ENCODE results near the gene GRIK4. TPM values are rescaled to one million over a fixed set of nuclear protein-coding genes. Genes with fewer than 3 reads are reported as not detected.

The GRIK4 gene
- total RNA-seq, 1 experiment from 2014 or later = not detected

DNA sequence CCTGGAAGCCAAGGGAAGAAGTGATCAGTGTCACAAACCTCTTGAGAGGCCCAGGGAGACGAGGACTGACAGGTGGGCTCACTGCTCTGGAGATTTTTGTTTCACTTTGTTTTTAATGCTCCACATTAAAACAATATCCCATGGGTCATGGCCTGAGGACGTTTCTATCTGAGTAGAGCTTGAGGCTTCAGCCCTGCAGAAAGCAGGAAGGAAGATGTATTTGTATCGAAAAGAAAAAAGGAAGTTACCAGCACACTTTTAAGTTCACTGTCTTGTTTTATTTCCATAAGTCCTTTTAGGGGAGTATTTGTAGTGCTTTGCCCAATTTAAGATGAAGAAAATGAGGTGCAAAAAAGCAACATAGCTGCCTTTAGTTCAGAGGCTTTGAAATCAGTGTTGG, 191.1 kb downstream of the GRIK4 start:
- no peak overlapping the region for H2AFZ ChIP-seq
- no peaks in the 10 kb centered on the region for H3K79me2 ChIP-seq (ENCODE audit: low read depth)
- no peaks in the 10 kb centered on the region for H3K36me3 ChIP-seq (ENCODE audit: low read depth)
- no peak overlapping the region for H3K27ac ChIP-seq
- H4K20me1 ChIP-seq (ENCODE audit: insufficient read depth) = no peaks in the 10 kb centered on the region
- POLR2A ChIA-PET (ENCODE audit: unreplicated experiment) = no interaction called here
- no peaks in the 10 kb centered on the region for H3K9me3 ChIP-seq (ENCODE audit: insufficient read depth, low read depth)
- no peak overlapping the region for H3K4me3 ChIP-seq
- H3K4me1 ChIP-seq (replicated peaks; ENCODE audit: insufficient read depth) = no peaks in the 10 kb centered on the region
- H3K27me3 ChIP-seq (ENCODE audit: insufficient read depth, low read depth) = peaks cover 93% of the 10 kb centered on the region
- H3F3A ChIP-seq (ENCODE audit: insufficient read depth, low read depth) = no peaks in the 10 kb centered on the region
- TF ChIP-seq EZH2 (IDR thresholded peaks at IDR 0.05; ENCODE audit: low read depth) = no peak
- no peak for TF ChIP-seq CTCF (conservative IDR thresholded peaks at IDR 0.05)
- no peaks in the 10 kb centered on the region for H3K9me2 ChIP-seq (ENCODE audit: insufficient read depth)
- H3K4me2 ChIP-seq = no peak overlapping the region
- no peak for DNase-seq
- CTCF ChIA-PET = no interaction called here
- BruUV-seq (replicated peaks) = no TSS peak
- intact Hi-C loops (cut with micrococcal nuclease; ENCODE audit: unreplicated experiment) = no loop called here

DNA sequence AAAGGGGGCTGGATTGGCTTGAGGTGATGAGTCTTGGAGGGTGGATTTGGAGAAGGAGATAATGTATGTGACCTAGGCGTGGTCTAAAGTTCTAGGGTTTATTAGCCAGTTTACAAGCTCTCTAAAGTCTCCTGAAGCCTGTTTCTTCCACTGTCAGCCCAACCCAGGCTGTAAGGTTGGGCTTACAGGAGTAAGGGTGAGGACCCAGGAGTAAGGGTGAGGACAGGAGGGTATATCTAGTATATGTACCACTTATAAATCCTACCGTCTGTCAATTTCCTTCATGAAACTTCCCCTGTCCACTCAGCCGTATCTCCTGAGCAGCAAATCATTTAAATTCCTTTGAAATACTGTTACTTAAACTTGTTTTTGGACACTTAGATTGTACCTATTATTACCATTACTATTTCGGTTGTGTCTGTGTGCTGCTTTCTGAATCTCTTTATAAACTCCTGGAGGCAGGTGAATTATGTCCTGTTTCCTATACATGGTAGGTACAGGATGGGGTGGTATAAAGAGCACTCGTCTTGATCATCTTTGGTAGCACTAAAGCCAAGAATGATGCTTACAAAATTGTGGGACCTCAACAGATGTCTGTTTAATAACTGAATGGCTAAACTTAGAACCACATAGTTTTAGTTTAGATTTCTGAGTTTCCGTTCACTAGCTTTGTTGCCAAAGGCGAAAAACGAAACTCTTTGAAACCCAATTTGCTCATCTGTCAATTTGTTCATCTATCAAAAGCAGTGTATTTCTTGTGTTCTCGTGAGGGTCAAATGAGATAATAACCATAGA, 192.0 kb downstream of the GRIK4 start:
- no peak for DNase-seq
- Histone ChIP-seq H3K4me3 (no peak overlapping the region), H3K36me3 (ENCODE audit: low read depth) (no peaks in the 10 kb centered on the region), H2AFZ (no peak overlapping the region), H3K9me3 (ENCODE audit: insufficient read depth, low read depth) (no peaks in the 10 kb centered on the region), H3K9me2 (ENCODE audit: insufficient read depth) (no peaks in the 10 kb centered on the region), H3K4me1 (replicated peaks; ENCODE audit: insufficient read depth) (no peaks in the 10 kb centered on the region), H3K79me2 (ENCODE audit: low read depth) (no peaks in the 10 kb centered on the region), H3K4me2 (no peak overlapping the region), H4K20me1 (ENCODE audit: insufficient read depth) (no peaks in the 10 kb centered on the region), H3K27me3 (ENCODE audit: insufficient read depth, low read depth) (peaks cover 95% of the 10 kb centered on the region), H3K27ac (no peak overlapping the region), H3F3A (ENCODE audit: insufficient read depth, low read depth) (no peaks in the 10 kb centered on the region)
- BruUV-seq (replicated peaks) = no TSS peak
- ChIA-PET POLR2A (ENCODE audit: unreplicated experiment) (no interaction called here), CTCF (no interaction called here)
- TF ChIP-seq EZH2 (IDR thresholded peaks at IDR 0.05; ENCODE audit: low read depth) (no peak), CTCF (conservative IDR thresholded peaks at IDR 0.05) (no peak)
- intact Hi-C loops (cut with micrococcal nuclease; ENCODE audit: unreplicated experiment) = no loop called here

GRCh38 chr11:120704256-120704750, 192.8 kb downstream of the GRIK4 start:
- H4K20me1 ChIP-seq (ENCODE audit: insufficient read depth) = no peaks in the 10 kb centered on the region
- BruUV-seq (replicated peaks) = no TSS peak
- H2AFZ ChIP-seq = no peak overlapping the region
- no peaks in the 10 kb centered on the region for H3K4me1 ChIP-seq (replicated peaks; ENCODE audit: insufficient read depth)
- peaks cover 95% of the 10 kb centered on the region for H3K27me3 ChIP-seq (ENCODE audit: insufficient read depth, low read depth)
- H3K27ac ChIP-seq = no peak overlapping the region
- no peak overlapping the region for H3K4me3 ChIP-seq
- H3K9me3 ChIP-seq (ENCODE audit: insufficient read depth, low read depth) = no peaks in the 10 kb centered on the region
- TF ChIP-seq EZH2 (IDR thresholded peaks at IDR 0.05; ENCODE audit: low read depth) (no peak), CTCF (conservative IDR thresholded peaks at IDR 0.05) (no peak)
- no peaks in the 10 kb centered on the region for H3K9me2 ChIP-seq (ENCODE audit: insufficient read depth)
- POLR2A ChIA-PET (ENCODE audit: unreplicated experiment) = no interaction called here
- no peaks in the 10 kb centered on the region for H3K79me2 ChIP-seq (ENCODE audit: low read depth)
- intact Hi-C loops (cut with micrococcal nuclease; ENCODE audit: unreplicated experiment) = no loop called here
- H3F3A ChIP-seq (ENCODE audit: insufficient read depth, low read depth) = no peaks in the 10 kb centered on the region
- H3K4me2 ChIP-seq = no peak overlapping the region
- no peak for DNase-seq
- CTCF ChIA-PET = interaction anchor here (0.7 kb wide), 1 partner anchor 489 kb away, joined by 7 read pairs; no protein-coding TSS in a partner anchor
- no peaks in the 10 kb centered on the region for H3K36me3 ChIP-seq (ENCODE audit: low read depth)
